GM15510 (cell line): ENCODE results near the gene LAMC2.

ENCODE experiments used
- POLR2A ChIP-seq: IDR thresholded peaks from 3 replicates; pipeline ENCODE4 v1.6.1; 2011; ENCODE audit warnings: borderline replicate concordance; ENCODE audit not compliant: insufficient read length; ENCODE audit errors: extremely low read depth

Gene LAMC2

DNA sequence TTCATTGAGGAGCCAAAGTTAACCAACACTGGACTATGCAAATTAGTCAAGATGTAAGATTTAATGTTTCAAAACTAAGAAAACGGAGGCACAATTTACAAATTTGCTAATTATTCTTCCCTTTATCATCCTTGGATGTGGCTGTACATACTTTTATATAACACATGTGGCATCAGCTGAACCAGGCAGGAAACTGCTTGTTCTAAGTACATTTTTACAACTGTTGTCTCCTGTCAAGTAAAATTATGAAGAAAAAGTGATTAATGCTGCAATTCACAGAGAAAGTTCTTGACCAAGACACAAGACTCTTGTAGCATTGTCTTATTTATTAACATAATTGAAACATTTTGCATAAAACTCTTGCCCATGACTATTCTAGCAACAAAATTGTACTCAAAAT is 61.9 kb downstream of the LAMC2 start:
- TF ChIP-seq POLR2A, result no peak

DNA sequence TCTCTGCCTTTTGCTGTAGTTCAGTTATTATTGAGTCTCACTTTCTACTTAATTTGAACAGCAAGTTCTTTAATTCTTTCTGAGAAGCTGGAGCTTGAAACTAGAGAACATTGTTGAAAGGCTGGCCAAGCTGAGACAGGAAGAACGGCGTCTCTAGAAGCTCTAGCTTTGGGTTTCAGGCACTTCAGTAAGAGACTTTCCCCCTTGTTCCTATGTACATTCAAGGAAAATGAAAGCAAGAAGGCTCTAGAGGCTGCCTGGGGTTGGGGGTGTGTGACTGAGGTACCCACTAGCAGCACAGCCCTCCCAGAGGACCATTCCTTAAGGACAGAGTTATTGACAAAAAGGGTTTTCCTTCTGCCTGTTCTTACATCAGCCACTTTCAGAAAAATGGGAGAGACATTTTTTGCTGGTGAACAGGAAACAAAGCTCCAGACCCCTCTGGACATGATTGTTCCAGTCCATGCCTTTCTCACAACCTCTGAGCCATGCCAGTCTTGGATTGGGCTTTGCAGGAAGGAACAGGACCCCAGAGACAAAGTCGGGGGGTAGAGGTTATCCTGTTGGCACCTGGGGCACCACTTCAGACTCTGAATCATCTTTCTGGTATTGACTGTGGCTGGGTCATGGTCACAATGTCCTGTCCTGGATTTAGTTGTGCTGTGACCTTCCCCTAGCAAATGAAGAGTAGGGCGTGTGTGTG is 63.1 kb downstream of the LAMC2 start:
- TF ChIP-seq POLR2A, result no peak

DNA sequence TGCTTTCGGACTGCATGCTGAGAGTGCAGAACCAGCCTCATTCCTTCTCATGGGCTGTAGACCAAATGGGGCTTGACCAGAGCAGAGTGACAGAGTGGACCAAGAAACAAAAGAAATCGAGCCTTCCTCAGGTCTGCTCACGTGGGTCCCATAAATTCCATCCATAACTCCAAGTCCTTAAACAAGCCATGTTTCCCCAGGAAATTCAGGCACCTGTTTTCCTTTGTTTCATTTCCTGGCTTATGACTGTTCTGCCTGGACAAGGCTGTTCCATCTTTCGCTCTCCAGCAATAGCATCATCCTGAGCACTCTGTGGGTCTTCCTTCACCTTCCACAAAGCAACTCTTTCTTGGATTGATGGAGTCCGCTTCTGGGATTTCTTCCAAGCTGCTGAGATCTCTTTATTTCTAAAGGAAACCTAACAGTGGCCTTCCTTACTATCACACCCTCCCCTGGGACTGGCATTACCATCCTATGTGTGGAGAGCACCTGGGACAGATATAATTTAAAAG is 63.9 kb downstream of the LAMC2 start:
- no peak for TF ChIP-seq POLR2A

DNA sequence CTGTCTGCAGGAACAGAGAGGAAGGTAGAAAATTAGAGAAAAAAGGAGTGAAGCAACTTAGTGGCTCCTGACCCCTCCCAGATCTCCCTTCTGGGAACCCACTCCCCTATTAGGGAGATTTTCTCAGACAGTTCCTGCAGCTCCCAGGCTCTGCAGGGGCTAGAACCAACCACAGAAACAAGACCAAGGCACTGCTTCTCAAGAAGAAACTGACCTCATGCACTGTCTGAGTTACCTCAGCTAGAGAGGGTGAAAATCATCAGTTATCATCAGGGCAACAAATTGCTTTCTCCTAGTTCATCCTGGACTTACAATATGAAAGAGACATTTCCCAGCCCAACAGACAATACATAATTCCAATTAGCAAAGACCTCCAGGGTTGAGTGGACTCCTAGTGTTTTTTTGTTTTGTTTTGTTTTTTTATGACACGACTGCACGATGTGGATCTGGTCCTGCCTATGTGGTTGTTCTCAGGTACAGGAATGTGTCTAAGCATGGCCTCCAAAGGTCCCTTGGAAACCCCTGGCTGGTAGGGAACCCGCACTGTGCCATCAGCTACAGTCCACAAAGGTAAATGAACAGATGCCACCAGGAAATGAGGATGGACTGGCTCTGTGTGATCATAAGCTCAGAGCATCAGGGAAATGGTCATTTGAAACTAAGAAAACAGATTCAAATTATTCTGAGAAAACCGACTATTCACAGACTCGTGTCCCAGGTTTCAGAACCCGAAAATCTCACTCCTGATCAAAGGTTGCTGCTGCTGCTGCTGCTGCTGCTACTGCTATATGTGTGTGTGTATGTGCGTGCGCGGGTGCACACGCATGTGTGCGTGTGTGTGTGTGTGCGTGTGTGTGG is 65.3 kb downstream of the LAMC2 start:
- no peak for TF ChIP-seq POLR2A

DNA sequence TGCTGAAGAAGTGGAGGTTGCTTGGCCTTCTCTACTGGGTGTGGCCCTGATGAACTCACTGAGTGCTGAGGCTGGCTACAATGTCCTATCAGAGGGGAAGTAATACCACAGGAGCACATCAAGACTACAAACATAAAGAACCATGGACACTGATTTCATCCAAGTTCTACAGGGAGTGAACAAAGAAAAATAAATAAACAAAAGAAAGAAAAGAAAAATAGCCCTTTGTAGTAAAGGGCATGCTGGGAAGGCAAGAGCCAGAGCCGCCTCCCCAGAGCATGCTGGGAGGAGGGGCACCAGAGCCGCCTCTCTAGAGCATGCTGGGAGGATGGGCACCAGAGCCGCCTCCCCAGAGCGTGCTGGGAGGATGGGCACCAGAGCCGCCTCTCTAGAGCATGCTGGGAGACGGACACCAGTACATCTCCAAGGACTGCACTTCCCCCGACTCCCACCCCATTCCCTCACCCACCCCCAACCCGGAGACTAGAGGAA is 65.9 kb downstream of the LAMC2 start:
- no peak for TF ChIP-seq POLR2A

DNA sequence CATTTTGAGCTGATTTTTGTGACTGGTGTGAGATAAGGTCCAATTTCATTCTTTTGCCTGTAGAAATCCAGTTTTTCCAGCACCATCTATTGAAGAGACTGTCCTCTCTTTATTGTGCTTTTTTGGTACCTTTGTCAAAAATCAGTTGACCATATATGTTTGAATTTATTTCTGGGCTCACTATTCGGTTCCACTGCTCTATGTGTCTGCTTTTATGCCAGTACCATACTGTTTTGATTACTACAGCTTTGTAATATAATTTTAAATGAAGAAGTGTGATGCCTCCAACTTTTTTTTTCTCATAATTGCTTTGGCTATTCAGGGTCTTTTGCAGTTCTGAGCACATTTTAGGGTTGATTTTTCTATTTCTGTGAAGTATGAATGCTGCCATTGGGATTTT is 69.0 kb downstream of the LAMC2 start:
- no peak for TF ChIP-seq POLR2A

DNA sequence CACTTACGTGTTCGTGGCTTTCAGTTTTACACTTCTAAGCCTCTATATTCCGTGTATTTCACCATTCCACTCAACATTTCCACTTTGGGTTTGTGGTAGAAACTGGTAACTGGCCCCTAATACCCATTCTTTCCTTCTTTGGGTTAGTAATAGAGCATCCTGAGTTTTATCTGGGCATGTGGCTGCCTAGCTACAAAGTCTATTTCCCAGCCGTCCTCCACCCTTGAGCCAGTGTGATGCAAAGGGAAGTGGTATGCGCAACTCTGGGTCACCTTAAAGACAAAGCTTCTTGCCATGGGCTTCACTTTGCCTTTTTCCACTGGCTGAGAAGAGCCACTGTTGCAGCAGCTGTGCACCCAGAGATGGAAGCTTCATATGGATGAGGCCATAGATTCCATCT is 73.9 kb downstream of the LAMC2 start:
- TF ChIP-seq POLR2A, result no peak

DNA sequence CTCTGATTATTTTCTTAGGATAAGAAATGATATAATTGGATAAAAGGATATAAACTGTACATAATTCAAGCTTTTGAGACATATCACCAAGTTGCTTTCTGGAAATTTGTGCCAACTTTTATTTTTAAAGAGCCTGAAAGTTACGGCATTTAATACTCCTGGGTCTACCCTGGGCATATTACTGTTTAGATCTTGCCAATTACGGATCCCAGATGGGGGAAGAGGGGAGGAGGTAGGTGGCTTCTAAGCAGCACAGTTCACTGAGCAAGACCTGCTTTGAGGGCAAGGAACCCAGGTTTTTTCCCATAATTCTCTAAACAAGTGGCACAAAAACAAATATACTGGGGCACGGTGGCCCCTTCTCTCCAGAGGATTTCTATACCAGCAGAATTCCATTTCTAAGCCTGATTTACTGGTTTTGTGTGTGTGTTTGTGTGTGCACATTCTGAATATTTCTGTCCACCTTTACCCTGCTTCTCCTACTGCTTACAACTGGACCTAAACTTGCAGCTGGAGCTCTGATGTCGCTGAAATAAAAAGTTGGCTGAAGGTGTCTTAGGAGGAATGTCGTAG is 76.7 kb downstream of the LAMC2 start:
- TF ChIP-seq POLR2A, result no peak

DNA sequence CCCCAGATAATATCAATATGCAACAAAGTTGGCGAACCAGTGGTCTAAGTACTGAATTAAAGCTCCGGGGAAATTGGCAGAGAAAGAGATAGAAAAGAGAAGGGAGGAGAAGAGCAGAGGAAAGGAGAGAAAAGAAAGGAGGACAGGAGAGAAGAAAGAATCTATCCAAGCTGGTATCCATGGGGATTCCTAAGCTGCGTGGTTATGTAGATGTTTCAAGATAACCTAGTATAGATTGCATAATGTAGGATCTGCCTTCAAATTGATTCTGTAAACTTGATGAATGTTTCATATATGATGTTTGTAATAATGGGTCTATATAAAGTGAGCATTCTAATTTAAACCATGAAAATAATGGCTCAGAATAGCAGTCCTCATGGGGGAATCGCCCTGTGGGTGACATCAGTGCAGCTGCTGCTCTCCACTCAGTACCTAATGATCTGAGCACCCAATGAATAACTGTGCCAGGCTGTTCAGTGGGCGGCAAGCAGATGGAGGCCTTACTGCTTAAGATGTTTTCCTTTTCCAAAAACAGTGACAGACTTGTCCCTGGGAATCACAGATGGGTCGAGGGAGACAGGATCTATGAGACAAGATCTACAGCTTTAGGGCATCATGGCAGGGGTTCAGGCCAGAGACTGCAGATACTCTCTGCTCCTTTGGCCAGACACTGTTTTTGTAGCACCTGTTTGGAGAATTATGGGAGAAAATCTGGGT is 78.0 kb downstream of the LAMC2 start:
- TF ChIP-seq POLR2A, result no peak

DNA sequence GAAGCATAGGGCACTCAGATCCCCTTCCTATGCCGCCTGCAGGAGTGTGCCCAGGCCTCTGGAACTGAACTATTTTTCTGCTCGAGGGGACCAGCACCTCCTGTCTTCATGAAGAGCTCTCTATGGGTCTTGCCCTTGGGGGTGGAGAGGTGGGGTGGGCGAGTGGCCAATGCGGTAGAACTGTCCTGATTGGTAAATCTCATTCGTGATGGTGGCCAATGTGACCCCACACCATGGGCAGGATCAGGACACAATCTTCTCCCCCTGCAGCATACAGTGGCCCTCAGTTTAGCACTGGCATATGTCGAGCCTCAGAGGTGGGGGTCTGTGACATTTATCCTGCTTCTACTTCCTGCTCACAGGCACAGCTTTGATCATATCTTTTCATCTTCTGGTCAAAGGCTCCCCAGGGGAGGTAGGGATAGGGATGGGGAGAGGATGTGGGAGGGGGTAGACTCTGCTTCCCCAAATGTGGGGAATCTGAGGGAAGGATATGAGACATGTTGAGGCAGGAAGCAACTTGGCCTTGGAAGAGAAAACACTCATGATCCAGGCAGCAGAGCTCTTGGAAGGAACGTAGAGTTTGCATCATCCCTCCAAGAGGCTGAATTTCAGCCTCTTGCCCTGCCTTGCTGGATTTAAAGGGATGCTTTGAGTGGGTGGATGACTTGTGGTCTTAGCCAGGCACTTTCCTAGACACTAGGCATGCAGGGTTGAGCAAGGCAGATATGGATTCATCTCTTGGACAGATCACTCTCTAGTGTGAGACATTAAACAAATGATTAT is 81.8 kb downstream of the LAMC2 start:
- TF ChIP-seq POLR2A, result no peak

DNA sequence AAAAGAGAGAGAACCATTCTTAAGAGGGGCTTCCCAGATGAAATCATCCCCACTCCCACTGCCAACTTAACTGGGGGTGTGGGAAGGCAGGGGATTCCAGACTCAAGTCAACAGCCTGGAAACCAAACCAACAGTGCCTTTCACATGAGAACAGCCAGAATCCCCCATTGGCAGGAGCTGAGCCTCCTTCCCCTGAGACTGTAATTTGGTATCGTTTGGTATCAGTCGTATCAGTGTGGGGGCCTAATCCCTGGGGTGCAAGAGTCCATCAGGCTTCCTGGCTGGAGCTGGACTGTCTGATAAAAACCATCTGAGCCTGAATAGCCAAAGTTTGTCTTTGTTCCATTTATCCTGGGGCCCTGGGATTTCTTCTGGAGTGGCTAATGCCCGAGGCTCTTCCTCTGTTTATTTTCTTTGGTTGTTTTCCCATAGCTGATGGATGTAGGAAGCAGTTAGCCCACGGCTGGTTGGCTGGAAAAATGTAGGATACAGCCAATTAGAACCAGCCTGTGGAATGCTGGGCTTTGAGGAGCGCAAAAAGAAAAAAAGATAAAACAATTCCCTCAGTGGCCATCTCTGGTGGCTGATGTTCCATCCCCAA is 84.6 kb downstream of the LAMC2 start:
- no peak for TF ChIP-seq POLR2A

DNA sequence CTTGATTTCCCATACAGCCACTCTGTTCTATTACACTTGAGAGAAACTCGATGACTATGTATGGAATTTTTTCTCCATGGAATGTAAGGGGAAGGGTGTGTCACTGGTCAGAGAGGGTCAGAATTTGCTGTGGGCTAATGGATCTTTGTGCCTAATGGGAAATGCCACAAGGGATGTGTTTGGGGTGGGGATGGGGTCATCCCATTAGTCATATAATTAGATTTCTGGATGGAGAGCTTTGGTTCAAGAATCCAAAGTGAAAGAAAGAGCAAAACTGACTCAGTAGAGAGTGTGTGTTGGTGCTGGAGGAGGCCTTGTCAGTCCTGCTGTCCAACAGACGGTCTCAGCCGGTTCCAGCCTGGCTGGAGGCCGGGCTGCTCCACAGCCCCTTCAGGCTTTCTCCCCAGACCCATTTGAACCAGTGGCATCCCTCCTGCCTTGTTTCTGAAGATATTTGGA is 86.4 kb downstream of the LAMC2 start:
- TF ChIP-seq POLR2A, result no peak

DNA sequence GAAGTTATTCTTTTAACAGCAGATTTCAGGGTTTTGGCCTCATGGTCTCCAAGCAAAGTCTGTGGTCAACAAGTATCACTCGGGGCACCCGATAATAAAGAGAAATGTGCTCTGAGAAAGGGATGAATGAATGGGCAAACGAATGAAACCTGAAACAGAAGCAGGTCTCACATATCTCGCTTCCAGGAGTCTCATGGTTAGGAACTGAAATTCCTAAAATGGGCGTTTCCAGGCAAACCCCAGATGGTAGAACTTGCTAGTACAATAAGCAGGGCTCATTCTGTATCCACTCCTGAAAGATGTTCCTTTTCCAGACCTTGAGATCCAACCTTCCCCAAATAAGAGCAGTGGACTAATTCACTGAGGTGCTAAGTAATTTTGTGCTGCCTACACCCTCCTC is 87.2 kb downstream of the LAMC2 start:
- TF ChIP-seq POLR2A, result no peak
